Astrocyte of the cerebellum (primary cell): Measurements from ENCODE around the gene HLA-DRB1.

Experiments
- DNase-seq: peaks from one replicate; pipeline ENCODE4 v3.0.0-alpha.2; 2011; ENCODE audit warnings: low read depth
- H3K4me3 ChIP-seq: 2 replicates; pipeline ENCODE4 v1.5.1; 2011; ENCODE audit warnings: mild to moderate bottlenecking, low read depth, low read length, moderate library complexity
- CTCF ChIP-seq: IDR thresholded peaks from 2 replicates; pipeline ENCODE4 v1.5.1; 2012; ENCODE audit warnings: low read length, low read depth, moderate library complexity, mild to moderate bottlenecking; ENCODE audit errors: missing control alignments
- in situ Hi-C: cut with HindIII; loops from 2 replicates; pipeline ENCODE4 v1.10.0; 2017; ENCODE audit warnings: low sequenced_read_pairs

Gene HLA-DRB1

GRCh38 chr6:32621372-32621771 lies 31.7 kb upstream of the HLA-DRB1 start:
- no peak for DNase-seq
- no peak overlapping the region for H3K4me3 ChIP-seq
- in situ Hi-C loops: no loop called here
- no peak for TF ChIP-seq CTCF

- H3K4me3 ChIP-seq: no peak overlapping the region
- in situ Hi-C loops: no loop called here
- no peak for DNase-seq
- no peak for TF ChIP-seq CTCF
These were observed 28.1 kb upstream of the HLA-DRB1 start for GRCh38 chr6:32617751-32618150.

GRCh38 chr6:32615885-32616532 lies 26.4 kb upstream of the HLA-DRB1 start:
- no peak for TF ChIP-seq CTCF
- in situ Hi-C loops: no loop called here
- no peak overlapping the region for H3K4me3 ChIP-seq
- DNase-seq: no peak

GRCh38 chr6:32614366-32615081 lies 24.9 kb upstream of the HLA-DRB1 start:
- no peak overlapping the region for H3K4me3 ChIP-seq
- TF ChIP-seq CTCF: no peak
- in situ Hi-C loops: no loop called here
- no peak for DNase-seq

GRCh38 chr6:32613475-32613874 lies 23.8 kb upstream of the HLA-DRB1 start:
- in situ Hi-C loops: no loop called here
- no peak for TF ChIP-seq CTCF
- DNase-seq: no peak
- no peak overlapping the region for H3K4me3 ChIP-seq

- TF ChIP-seq CTCF: no peak
- no peak overlapping the region for H3K4me3 ChIP-seq
- in situ Hi-C loops: no loop called here
- DNase-seq: no peak
These were observed 21.1 kb upstream of the HLA-DRB1 start for GRCh38 chr6:32610682-32611296.
